ENCODE results near the gene TELO2.

- TF ChIP-seq CTCF (IDR thresholded peaks at IDR 0.05) (no peak), POLR2A (IDR thresholded peaks at IDR 0.05) (no peak), EP300 (IDR thresholded peaks at IDR 0.05) (no peak)
These were observed 33.7 kb downstream of the TELO2 start for GRCh38 chr16:1526608-1527555.
